Measurements from ENCODE around the gene KIAA0513. TPM values are rescaled to one million over a fixed set of nuclear protein-coding genes. Genes with fewer than 3 reads are reported as not detected.

The KIAA0513 gene
- total RNA-seq, 1 experiment from 2014 or later, result 8.7 TPM

GRCh38 chr16:85098565-85098964 lies 71.0 kb downstream of the KIAA0513 start:
- Histone ChIP-seq H3K36me3 (ENCODE audit: control insufficient read depth, insufficient read depth, low read length) (no peaks in the 10 kb centered on the region), H3K27me3 (ENCODE audit: control insufficient read depth, insufficient read depth, low read length) (no peaks in the 10 kb centered on the region), H3K27ac (ENCODE audit: low read length) (no peak overlapping the region), H3K4me1 (ENCODE audit: control insufficient read depth, insufficient read depth, low read length) (no peaks in the 10 kb centered on the region), H3K4me3 (ENCODE audit: low read depth in 2 of 2, low read length in 2 of 2) (no peak overlapping the region), H3K9me3 (ENCODE audit: control insufficient read depth, insufficient read depth, low read depth, low read length) (no peaks in the 10 kb centered on the region)
- BruUV-seq (replicated peaks), result no TSS peak
- intact Hi-C loops (cut with micrococcal nuclease; ENCODE audit: unreplicated experiment), result no loop called here
- ChIA-PET CTCF (no interaction called here), POLR2A (no interaction called here)
- in situ Hi-C loops (cut with HindIII; ENCODE audit: low pct_unique_long_range_greater_than_20kb, low sequenced_read_pairs), result no loop called here
- ATAC-seq (no peak), DNase-seq (ENCODE audit: low read depth, low spot score) (no peak)
- TF ChIP-seq SIN3A (IDR thresholded peaks at IDR 0.05; ENCODE audit: borderline replicate concordance, insufficient read depth, low read depth, low read length) (no peak), TCF7L2 (IDR thresholded peaks at IDR 0.05; ENCODE audit: low read depth, low read length) (no peak), POLR2AphosphoS5 (IDR thresholded peaks at IDR 0.05; ENCODE audit: low read depth, low read length) (no peak), REST (IDR thresholded peaks at IDR 0.05; ENCODE audit: insufficient read depth in 1 of 2, low read depth in 2 of 2, low read length in 1 of 2) (no peak)
- TF ChIP-seq, protein P1, sequence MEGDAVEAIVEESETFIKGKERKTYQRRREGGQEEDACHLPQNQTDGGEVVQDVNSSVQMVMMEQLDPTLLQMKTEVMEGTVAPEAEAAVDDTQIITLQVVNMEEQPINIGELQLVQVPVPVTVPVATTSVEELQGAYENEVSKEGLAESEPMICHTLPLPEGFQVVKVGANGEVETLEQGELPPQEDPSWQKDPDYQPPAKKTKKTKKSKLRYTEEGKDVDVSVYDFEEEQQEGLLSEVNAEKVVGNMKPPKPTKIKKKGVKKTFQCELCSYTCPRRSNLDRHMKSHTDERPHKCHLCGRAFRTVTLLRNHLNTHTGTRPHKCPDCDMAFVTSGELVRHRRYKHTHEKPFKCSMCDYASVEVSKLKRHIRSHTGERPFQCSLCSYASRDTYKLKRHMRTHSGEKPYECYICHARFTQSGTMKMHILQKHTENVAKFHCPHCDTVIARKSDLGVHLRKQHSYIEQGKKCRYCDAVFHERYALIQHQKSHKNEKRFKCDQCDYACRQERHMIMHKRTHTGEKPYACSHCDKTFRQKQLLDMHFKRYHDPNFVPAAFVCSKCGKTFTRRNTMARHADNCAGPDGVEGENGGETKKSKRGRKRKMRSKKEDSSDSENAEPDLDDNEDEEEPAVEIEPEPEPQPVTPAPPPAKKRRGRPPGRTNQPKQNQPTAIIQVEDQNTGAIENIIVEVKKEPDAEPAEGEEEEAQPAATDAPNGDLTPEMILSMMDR (IDR thresholded peaks at IDR 0.05), result no peak

DNA sequence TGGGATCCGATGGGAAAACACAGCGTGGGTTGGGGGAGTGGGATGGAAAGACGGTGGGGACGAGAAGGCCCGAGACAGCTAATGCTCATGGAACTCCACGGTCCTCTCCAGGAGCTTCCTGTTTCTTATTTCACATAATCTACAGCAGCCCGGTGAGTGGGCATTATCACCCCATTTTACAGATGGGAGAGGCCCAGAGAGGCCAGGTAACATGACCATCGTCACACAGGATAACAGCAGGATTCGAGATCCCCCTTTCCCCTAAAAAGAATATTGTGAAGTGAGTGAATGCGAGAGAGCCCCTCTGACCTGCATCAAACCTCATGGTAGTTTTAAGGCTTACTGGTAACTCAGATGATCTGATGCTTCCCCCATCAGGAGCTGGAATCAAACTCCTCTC lies 72.7 kb downstream of the KIAA0513 start:
- intact Hi-C loops (cut with micrococcal nuclease; ENCODE audit: unreplicated experiment), result no loop called here
- no peaks in the 10 kb centered on the region for H3K27me3 ChIP-seq (ENCODE audit: control insufficient read depth, insufficient read depth, low read length)
- BruUV-seq (replicated peaks), result no TSS peak
- no peaks in the 10 kb centered on the region for H3K4me1 ChIP-seq (ENCODE audit: control insufficient read depth, insufficient read depth, low read length)
- ChIA-PET CTCF (no interaction called here), POLR2A (no interaction called here)
- H3K9me3 ChIP-seq (ENCODE audit: control insufficient read depth, insufficient read depth, low read depth, low read length), result no peaks in the 10 kb centered on the region
- no peak overlapping the region for H3K4me3 ChIP-seq (ENCODE audit: low read depth in 2 of 2, low read length in 2 of 2)
- DNase-seq (ENCODE audit: low read depth, low spot score) (no peak), ATAC-seq (no peak)
- no peaks in the 10 kb centered on the region for H3K36me3 ChIP-seq (ENCODE audit: control insufficient read depth, insufficient read depth, low read length)
- H3K27ac ChIP-seq (ENCODE audit: low read length), result no peak overlapping the region
- no peak for TF ChIP-seq SIN3A (IDR thresholded peaks at IDR 0.05; ENCODE audit: borderline replicate concordance, insufficient read depth, low read depth, low read length)
- TF ChIP-seq, protein P1 (IDR thresholded peaks at IDR 0.05), result no peak
- TF ChIP-seq TCF7L2 (IDR thresholded peaks at IDR 0.05; ENCODE audit: low read depth, low read length), result no peak
- TF ChIP-seq POLR2AphosphoS5 (IDR thresholded peaks at IDR 0.05; ENCODE audit: low read depth, low read length), result no peak
- no peak for TF ChIP-seq REST (IDR thresholded peaks at IDR 0.05; ENCODE audit: insufficient read depth in 1 of 2, low read depth in 2 of 2, low read length in 1 of 2)
- in situ Hi-C loops (cut with HindIII; ENCODE audit: low pct_unique_long_range_greater_than_20kb, low sequenced_read_pairs), result no loop called here
